ENCODE results near the gene TEX261.

Gene TEX261

DNA sequence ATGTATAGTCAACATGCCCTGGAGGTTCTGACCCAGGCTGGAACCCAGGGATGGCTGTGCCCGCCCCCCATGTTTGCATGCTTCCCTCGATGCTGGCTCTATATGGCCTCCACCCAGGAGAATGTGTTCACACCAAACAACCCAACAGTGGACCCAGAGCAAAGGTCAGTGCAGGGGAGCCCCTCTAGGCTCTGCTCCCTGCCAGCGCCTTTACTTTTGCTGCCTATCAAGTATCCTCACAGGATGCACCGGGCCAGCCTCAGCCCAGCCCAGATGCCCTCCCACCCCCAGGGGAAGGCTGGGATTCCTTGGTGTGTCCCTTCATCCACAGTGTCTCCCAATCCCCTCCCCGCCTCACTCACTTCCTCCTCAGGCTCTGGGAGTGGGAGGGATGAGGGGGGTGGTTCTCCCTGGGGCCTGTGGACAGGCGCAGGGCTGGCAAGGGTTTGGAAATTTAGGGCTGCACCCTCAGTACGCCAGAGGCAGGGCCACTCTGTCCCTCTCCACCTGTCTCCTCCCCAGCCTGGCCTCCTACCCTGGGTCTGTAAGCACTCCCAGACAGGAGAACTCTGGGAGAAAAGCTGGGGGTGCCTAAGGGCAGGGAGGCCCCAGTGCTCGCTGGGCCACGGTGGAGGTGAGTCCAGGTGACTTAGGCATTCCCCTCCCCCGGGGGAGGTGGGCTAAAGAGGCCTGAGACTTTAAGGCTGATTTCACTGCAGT lies 56.6 kb downstream of the TEX261 start:
- Histone ChIP-seq H3K4me3 (ENCODE audit: low read length in 2 of 2) (no peak overlapping the region), H3K4me1 (ENCODE audit: control insufficient read depth in 2 of 2, insufficient read depth in 2 of 2, low read length in 2 of 2) (no peaks in the 10 kb centered on the region), H3K27me3 (ENCODE audit: control insufficient read depth in 2 of 2, insufficient read depth in 2 of 2, low read length in 2 of 2) (peaks cover 0 to 5% of the 10 kb centered on the region in 2 donors), H3K27ac (ENCODE audit: low read depth in 2 of 2, low read length in 2 of 2) (no peak overlapping the region), H3K36me3 (ENCODE audit: control insufficient read depth in 2 of 2, insufficient read depth in 2 of 2, low read length in 2 of 2) (no peaks in the 10 kb centered on the region), H3K9me3 (ENCODE audit: control insufficient read depth in 2 of 2, low read length in 2 of 2) (no peaks in the 10 kb centered on the region), H3K9ac (ENCODE audit: low read depth in 1 of 2, low read length in 2 of 2) (no peak overlapping the region)

DNA sequence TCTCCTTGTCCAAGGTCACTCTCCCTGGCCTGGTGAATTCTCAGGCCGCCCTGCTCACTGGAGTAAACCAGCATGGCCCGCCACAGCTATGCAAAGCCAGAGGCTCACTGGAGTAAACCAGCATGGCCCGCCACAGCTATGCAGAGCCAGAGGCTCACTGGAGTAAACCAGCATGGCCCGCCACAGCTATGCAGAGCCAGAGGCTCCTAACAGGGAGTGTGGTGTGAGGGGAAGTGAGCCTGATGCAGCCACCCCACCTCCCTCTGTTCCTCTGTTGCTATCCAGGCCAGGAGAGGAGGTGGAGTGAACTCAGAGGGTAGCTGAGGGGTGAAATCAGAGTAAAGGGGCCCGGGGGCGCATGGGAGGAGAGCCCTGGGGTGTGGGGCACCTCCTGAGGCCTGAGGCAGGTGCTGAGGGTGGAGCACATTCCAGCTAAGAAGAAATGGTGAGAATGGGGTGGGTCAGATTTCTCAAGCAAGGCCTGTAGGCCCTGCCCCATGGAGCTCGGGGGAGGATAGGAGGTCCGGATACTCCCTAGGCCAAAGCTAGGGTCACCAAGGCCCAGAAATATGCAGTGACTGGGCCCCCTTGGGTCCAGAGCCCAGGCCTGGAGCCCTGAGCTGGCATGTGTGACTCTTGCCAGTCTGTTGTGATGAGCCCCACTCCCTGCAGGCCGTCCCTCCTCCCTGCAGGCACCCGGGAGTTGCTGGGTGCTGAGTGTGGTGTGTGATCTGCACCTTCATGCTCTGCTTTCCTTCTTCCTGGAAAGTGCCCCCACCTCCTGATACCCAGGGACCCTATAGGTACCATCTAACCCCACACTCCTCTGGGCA lies 57.5 kb downstream of the TEX261 start:
- no peak overlapping the region for H3K27ac ChIP-seq (ENCODE audit: low read depth in 2 of 2, low read length in 2 of 2)
- peaks cover 0 to 5% of the 10 kb centered on the region in 2 donors for H3K27me3 ChIP-seq (ENCODE audit: control insufficient read depth in 2 of 2, insufficient read depth in 2 of 2, low read length in 2 of 2)
- no peak overlapping the region for H3K9ac ChIP-seq (ENCODE audit: low read depth in 1 of 2, low read length in 2 of 2)
- no peaks in the 10 kb centered on the region for H3K9me3 ChIP-seq (ENCODE audit: control insufficient read depth in 2 of 2, low read length in 2 of 2)
- H3K4me3 ChIP-seq (ENCODE audit: low read length in 2 of 2) = no peak overlapping the region
- no peaks in the 10 kb centered on the region for H3K36me3 ChIP-seq (ENCODE audit: control insufficient read depth in 2 of 2, insufficient read depth in 2 of 2, low read length in 2 of 2)
- H3K4me1 ChIP-seq (ENCODE audit: control insufficient read depth in 2 of 2, insufficient read depth in 2 of 2, low read length in 2 of 2) = no peaks in the 10 kb centered on the region

DNA sequence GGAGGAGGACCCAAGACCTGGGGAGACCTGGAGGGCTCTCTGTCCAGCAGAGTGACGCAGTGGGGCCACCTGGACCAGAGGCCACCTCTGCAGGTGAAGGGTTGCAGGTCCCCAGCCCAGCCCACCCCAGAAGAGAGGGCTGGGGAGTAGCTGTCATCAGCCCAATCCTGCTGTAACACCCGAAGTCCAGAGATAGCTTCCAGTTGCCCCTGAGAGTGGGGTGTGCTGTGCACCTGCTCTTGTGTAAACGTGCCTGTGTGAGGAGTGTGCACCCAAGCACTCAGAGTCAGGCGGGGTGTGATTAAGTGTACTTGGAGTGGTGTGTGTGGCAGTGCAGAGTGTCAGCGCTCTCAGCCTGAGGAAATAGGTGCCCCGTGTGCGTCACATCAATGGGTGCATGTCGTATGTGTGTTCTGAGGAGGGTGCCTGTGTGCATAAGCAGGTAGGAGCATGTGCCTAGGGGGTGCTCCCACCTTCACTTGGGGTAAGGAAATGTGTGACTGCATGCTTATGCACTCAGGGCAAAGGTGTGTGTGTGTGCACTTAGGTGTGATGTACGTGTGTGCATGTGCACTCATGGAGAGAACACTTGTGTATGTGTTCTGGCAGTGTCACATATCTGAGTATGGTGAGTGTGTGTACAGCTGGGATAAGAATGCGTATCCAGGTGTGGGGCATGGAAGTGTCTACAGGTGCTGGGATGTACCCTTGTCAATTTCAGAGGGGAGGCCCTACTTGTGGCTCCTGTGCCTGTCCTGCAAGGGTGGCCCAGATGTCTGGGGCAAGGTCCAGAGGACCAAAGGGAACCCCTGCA lies 58.3 kb downstream of the TEX261 start:
- no peak overlapping the region for H3K9ac ChIP-seq (ENCODE audit: low read depth in 1 of 2, low read length in 2 of 2)
- no peak overlapping the region for H3K4me3 ChIP-seq (ENCODE audit: low read length in 2 of 2)
- no peak overlapping the region for H3K27ac ChIP-seq (ENCODE audit: low read depth in 2 of 2, low read length in 2 of 2)
- H3K27me3 ChIP-seq (ENCODE audit: control insufficient read depth in 2 of 2, insufficient read depth in 2 of 2, low read length in 2 of 2) = peaks cover 0 to 5% of the 10 kb centered on the region in 2 donors
- no peaks in the 10 kb centered on the region for H3K36me3 ChIP-seq (ENCODE audit: control insufficient read depth in 2 of 2, insufficient read depth in 2 of 2, low read length in 2 of 2)
- no peaks in the 10 kb centered on the region for H3K9me3 ChIP-seq (ENCODE audit: control insufficient read depth in 2 of 2, low read length in 2 of 2)
- H3K4me1 ChIP-seq (ENCODE audit: control insufficient read depth in 2 of 2, insufficient read depth in 2 of 2, low read length in 2 of 2) = no peaks in the 10 kb centered on the region

Data from mucosa of rectum (tissue), 2 donors.